HG03442 (cell line): ENCODE data around the gene VPS37B.

Experiments
- ATAC-seq: cut with Tn5 transposase; IDR thresholded peaks from one replicate; pipeline ENCODE4 v1.9.1; 2021; ENCODE audit warnings: mild to moderate bottlenecking, moderate library complexity; ENCODE audit not compliant: unreplicated experiment

Gene VPS37B

DNA sequence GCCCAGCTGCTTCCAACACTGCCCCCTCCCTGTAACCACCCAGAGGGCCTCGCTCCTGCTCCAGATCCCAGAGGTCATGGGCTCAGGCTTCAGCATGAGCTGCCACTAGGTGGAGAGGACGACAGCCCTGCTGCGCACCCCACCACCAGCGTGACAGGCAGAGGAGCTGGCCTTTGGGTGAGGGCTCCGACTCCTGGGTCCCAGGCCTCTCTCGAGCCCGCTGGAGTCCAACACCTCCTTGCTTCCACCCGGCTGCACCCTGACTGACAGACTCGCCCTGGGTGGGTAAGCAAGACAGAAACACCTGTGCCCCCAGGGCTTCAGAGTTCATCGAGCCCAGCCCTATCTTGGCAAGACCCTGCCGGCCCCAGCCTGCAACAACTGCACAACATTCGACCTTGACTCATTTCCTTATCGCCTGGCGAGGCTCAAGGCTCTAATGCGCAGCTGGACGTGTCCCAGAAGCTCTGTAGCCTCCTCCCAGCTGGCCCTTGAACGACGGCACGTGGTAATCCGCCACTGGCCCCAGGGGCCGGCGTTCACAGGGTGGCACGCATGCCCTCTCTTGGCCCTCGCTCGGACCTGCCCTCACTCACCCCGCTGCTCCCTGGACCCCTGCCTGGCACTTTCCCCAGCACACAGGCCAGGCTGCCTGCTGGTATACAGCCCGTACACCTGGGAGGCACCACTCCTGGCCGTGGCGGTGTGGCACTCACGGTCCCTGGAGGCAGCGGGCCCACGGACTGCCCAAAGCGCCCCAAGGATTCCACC is 28.0 kb downstream of the VPS37B start:
- no peak for ATAC-seq

DNA sequence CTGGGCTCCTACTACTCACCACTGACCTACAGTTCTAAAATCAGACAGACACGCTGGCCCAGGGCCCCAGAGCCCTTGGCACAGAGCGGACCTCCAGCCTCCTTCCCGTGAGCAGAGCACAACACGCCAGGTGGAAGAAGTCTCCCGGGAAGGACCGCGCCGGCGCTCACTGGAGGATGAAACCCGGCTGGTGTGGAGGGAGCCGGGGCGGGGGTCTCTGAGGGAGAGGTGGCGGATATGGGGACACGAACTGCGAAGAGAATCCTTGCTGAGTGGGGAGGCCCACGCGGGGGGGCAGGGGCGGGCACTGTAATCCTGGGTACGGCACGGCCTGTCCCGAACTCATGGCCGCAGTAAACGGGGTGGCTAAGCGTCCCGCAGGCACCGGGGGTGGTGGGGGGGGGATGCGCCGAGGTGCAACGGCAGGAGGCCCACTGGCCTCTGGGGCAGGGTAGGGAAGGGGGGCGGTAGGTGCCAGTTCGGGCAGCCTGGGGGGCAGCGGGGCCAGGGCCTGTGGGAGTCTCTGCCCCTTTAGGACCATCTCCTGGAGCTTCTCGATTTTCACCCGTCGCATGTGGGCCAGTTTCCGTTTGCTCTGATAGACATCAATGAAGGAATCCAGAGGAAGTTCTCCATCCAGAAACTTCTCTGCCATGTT is 28.8 kb downstream of the VPS37B start:
- no peak for ATAC-seq

DNA sequence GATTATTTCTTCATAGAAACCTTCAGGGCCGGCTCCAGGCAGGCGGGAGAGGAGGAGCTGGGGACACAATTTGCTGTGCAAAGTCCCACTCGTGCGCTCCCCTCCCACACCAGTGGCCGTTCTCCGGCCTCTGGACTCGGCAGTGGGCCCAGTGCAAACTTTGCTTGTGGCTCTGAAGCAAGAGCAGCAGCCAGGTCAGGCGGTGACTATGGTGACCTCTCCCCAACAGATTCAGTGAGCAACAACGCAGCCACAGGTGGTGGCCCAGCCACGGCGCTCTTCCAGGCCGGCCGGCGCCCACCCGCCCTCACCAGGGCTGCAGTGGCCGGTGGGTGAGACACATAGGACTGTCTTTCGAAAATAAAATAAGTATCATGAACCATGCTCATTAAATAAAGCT is 29.5 kb downstream of the VPS37B start:
- no peak for ATAC-seq

DNA sequence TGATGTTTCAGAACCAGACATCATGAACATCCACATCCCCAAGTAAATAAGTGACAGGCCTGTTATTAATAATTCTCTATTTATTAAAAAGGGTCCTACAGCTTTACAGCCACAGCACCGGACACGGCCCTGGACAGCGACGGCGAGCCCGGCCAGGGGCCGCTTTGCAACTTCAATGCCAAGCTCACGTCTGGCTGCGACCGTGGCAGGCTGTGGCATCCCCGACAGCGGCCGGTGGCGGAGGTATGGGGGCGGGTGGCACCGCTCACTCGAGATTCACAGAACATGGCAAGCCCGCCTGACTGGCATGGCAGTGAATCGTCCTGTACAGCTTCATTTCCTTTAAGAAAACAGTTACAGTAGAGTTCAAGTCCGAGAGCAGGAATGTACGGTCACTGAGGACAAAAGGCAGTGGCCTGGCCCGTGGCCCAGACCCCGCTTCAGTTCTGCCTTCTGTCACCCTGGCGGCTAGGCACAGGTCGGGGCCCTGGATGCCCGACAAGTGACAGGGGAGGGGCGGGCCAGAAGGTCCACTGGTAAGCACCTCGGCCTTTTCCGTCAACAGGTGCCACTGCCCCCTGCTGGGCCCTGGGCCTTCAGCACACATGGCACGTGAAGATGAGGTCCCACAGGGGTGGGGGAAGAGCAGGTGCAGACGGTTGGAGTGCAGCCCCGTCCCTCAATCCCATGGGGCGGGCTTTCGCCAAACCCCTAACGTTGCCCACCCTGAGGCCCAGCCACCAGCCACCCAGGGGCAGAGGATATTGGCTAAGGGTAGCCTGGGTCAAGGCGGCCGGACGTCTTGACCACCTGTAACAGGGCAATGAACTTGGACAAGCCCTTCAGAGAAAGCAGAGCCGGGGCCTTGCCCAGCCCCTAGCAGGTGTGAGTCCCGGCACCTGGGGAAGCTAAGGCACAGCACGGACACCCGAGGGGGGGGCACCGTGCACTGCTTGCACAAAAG is 30.4 kb downstream of the VPS37B start:
- ATAC-seq, result no peak

DNA sequence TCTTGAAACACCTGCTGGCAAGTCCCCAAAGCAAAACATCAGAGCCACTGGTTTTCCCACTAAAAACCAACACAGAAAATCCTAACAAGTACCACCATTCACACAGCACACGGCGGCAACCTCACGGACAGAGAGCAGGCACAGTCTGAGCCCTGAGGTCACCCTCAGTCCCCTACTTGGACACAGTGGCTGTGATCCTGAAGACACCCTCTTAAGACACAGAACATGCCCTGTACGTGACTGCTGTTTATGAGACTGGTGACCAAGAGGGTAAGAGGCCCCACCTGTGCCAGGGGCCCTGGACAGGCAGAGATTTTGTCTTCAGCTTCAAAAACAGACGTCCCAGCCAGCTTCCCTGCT is 31.1 kb downstream of the VPS37B start:
- ATAC-seq, result no peak

DNA sequence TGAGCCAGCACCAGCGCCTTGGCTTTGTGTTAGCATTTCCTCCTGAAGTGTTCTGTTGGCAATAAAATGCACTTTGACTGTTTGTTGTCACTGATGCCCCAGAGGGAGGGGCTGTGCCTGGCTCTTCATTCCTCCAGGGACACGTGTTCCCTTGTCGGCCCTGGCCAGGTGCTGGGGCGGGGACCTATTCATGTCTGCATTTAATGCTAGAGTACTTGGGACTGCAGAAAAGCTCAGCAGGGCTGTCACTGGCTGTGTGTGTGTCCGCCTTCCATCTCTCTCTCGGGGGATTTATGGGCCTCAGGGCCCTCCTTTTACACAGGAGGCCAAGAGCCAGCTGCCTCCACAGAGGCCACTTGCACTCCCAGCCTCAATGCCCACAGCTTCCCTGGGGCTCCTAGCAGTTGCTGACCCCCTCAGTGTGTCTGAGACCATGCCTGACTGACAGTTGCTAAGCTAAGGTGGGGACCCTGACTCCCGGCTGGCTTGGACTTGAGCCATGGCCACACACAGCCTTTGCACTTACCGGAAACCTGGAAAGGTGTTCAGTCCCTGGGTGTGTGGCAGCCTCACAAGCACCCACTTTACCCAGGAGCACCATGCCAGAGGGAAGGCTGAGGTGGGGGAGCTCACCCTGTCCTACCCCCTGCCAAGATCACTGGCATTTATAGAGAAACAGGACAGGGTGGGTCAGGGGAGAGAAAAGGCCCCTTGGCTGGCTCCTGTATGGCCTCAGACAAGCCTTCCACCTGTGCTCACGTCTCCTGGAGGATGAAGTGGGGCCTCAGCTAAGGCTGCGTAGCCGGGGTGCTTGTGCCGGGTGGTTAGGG is 32.8 kb downstream of the VPS37B start:
- ATAC-seq, result no peak

DNA sequence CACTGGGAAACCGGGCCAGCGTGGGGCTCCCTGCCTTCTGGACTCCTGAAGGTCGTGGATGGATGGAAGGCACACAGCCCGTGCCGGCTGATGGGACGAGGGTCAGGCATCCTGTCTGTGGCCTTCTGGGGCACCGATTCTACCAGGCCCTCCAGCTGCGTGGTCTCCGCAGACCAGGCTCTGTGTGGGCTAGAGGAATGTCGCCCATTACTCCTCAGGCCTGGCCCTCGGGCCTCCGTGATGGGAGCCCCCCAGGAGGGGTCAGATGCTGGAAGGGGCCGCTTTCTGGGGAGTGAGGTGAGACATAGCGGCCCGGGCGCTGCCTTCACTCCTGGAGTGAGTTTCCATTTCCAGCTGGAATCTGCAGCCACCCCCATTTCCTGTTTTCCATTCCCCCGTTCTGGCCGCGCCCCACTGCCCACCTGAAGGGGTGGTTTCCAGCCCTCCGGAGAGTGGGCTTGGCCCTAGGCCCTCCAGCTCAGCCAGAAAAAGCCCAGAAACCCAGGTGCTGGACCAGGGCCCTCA is 33.8 kb downstream of the VPS37B start:
- no peak for ATAC-seq

DNA sequence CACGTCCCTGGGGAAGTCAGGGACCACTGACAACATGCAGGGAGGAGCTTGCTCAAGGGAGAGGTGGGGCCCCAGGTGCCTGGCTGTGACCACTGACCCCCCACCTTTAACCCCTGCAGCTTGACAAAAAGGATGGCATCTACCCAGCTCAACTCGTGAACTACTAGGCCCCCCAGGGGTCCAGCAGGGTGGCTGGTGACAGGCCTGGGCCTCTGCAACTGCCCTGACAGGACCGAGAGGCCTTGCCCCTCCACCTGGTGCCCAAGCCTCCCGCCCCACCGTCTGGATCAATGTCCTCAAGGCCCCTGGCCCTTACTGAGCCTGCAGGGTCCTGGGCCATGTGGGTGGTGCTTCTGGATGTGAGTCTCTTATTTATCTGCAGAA is 34.3 kb downstream of the VPS37B start:
- ATAC-seq, result no peak

DNA sequence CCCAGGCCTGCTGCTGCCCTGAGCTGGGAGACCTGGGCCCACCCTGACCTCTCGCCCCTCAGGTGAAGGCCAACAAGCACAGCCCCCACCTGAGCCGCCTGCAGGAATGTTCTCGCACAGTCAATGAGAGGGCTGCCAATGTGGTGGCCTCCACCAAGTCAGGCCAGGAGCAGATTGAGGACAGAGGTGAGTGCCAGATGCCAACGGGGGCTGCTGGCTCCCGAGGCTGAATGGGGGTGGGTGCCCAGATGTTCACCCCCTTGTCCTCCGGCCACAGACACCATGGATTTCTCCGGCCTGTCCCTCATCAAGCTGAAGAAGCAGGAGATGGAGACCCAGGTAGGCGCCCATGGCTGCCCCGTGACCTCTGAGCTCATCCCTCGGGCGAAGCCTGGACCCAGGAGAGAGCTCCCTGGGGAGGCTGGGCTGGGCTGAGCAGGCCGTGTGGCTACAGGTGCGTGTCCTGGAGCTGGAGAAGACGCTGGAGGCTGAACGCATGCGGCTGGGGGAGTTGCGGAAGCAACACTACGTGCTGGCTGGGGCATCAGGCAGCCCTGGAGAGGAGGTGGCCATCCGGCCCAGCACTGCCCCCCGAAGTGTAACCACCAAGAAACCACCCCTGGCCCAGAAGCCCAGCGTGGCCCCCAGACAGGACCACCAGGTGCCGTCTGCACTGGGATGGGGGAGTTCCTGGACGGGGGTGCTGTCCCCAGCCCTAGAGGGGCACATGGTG is 34.9 kb downstream of the VPS37B start:
- no peak for ATAC-seq

DNA sequence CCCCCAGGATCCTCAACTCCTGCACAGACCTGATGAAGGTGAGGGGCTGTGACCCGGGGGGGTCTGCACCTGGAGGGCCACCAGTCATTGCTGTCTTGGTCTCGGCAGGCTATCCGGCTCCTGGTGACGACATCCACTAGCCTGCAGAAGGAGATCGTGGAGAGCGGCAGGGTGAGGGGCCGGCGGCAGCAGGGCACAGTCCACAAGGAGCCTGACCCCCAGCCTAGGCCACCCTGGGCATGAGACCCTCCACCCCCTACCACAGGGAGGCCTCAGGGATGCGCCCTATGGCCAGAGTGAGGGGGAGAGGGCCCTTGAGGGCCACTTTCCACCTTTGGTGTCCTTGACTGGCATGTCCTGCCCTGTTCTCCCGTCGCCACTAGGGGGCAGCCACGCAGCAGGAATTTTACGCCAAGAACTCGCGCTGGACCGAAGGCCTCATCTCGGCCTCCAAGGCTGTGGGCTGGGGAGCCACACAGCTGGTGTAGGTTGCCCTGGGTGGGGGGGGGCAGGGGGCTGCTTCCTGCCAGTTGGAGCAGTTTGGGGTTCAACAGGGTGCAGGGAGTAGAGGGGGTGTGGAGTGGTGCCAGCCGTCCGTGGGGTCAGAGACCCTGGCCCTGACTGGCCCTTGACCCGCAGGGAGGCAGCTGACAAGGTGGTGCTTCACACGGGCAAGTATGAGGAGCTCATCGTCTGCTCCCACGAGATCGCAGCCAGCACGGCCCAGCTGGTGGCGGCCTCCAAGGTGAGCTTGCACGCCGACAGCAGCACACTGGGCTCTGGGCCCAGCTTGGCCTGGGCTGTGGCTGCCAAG is 35.7 kb downstream of the VPS37B start:
- ATAC-seq, result no peak

DNA sequence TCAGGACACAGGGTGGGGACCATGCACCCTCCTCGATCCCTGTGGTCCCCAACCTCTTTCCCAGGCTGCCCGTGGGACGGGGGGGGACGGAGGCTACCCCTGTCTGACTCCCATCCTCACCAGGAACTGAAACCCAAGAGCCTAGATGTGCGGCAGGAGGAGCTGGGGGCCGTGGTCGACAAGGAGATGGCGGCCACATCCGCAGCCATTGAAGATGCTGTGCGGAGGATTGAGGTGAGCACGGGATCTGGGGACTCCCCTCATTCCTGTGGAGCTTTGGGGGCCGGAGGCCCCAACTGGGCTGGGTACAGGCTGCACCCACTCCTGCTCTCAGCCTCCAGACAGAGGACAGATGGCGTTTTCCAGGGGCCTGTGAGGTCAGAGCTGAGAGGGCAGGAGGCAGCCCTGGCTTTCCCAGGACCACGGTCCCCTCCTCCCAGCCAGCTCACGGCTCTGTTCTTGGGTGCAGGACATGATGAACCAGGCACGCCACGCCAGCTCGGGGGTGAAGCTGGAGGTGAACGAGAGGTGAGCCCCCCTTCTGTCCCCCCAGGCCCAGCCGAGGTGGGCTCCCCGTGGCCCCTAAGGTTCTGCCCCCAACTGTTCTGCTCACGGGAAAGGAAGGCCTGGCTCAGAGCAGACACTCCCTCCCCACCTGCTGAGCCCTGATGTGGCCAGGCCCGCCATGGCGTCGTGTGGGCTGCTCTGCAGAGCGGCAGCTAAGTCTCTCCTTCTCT is 36.5 kb downstream of the VPS37B start:
- ATAC-seq, result no peak

DNA sequence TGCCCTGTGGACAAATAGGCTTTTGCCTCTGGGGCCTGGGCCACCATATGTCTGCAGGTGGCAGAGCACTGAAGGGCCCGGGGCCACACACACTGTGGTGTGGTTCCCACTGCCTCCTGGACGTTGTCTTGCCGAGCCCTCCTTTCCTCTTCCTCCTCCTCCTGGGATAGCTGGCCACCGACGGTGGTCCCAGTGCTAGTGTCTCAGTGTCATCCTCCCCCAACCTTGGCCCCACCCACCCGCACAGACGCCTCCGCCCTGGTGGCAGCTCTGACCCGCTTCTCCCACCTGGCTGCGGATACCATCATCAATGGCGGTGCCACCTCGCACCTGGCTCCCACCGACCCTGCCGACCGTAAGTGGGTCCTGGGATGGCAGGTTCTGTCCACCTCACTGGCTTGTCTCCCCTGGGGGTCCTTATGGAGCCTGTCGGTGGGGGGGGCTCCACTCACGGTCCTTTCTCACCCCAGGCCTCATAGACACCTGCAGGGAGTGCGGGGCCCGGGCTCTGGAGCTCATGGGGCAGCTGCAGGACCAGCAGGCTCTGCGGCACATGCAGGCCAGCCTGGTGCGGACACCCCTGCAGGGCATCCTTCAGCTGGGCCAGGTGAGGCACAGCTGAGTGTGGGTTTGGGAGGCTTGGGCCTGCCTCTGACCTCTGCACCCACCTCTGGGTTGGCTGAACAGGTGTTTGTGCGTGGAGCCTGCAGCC is 37.2 kb downstream of the VPS37B start:
- ATAC-seq, result no peak

DNA sequence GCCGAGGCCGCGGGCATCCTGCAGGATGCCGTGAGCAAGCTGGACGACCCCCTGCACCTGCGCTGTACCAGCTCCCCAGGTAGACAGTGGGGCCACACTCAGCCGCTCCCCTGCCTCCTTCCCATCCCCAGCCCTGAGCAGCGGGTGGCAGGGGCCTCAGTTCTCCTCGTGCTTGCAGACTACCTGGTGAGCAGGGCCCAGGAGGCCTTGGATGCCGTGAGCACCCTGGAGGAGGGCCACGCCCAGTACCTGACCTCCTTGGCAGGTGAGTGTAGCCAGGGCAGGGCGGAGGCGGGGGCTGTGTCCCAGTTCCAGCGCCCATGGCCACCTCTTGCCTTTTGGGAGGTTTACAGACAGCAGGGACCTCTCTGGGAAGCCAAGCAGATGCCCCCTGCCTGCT is 37.8 kb downstream of the VPS37B start:
- no peak for ATAC-seq

DNA sequence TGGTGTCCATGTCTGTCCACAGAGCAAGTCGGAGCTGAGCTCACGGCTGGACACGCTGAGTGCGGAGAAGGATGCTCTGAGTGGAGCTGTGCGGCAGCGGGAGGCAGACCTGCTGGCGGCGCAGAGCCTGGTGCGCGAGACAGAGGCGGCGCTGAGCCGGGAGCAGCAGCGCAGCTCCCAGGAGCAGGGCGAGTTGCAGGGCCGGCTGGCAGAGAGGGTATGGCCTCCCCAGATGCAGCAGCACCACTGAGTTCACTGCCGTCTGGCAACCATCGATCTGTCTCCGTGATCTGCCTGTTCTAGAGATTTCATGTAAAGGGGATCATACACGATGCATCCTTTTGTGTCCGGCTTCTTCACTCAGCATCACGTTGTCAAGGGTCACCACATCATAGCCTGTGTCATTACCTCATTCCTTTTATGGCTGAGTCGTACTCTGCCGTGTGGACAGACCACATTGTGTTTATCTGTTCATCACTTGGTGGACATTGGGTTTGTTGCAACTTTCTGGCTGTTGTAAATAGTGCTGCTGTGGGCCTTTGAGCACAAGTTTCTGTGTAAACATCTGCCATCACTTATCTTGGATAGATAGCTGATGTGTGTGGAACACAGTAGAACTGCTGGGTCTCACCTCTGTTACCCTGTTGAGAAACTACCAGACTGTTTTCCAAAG is 38.8 kb downstream of the VPS37B start:
- ATAC-seq, result no peak

DNA sequence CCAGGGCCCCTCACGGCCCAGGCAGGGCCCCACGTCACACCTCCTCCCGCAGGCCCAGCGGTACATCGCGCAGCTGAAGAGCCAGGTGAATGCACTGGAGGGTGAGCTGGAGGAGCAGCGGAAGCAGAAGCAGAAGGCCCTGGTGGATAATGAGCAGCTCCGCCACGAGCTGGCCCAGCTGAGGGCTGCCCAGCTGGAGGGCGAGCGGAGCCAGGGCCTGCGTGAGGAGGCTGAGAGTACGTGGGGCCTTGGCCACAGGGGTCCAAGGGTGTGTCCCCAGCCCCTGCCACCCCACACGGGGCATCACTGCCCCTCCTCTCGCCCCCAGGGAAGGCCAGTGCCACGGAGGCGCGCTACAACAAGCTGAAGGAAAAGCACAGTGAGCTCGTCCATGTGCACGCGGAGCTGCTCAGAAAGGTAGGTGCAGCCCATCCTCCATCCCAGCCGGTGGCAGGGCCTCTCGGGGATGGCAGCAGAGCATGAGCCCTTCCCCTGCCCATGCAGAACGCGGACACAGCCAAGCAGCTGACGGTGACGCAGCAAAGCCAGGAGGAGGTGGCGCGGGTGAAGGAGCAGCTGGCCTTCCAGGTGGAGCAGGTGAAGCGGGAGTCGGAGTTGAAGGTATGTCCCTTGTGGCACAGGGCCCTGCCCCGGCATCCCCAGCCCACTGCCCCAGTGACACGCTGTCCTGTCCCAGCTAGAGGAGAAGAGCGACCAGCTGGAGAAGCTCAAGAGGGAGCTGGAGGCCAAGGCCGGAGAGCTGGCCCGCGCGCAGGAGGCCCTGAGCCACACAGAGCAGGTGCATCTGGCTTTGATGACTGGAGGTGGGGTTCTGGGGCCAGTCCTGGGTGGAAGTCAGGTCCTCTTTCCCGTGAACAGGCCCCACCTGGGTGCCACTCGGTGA is 39.7 kb downstream of the VPS37B start:
- no peak for ATAC-seq
